SK-N-MC (cell line): Measurements from ENCODE around the gene METRN.

Experiments
- EZH2 ChIP-seq: fragments of 200-600 bp; sonication (generic); IDR thresholded peaks from one replicate; pipeline ENCODE4 v1.6.1; 2017; ENCODE audit warnings: antibody characterized with exemption
- POLR2AphosphoS5 ChIP-seq: IDR thresholded peaks from 2 replicates; pipeline ENCODE4 v1.6.1; 2012; ENCODE audit warnings: mild to moderate bottlenecking, low read depth, low read length, borderline replicate concordance

DNA sequence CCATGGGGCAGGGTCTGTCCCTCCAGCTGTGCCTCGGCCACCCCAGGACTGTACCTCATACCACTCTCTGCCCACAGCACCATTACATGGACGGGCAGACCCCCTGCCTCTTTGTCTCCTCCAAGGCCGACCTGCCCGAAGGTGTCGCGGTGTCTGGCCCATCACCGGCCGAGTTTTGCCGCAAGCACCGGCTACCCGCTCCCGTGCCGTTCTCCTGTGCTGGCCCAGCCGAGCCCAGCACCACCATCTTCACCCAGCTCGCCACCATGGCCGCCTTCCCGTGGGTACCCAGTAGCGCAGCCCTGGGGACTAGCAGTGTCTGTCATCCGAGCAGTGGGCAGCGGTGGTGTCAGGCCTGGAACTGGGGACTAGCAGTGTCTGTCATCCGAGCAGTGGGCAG is 42.1 kb upstream of the METRN start:
- no peak for TF ChIP-seq POLR2AphosphoS5
- no peak for TF ChIP-seq EZH2
